GM18868 (cell line): ENCODE results near the gene MTG2.
A peak's percentile ranks its signal among the peaks of the same experiment; 100 is the strongest.

Experiments
- ATAC-seq: cut with Tn5 transposase; IDR thresholded peaks from one replicate; pipeline ENCODE4 v1.9.1; 2021; ENCODE audit warnings: mild to moderate bottlenecking, moderate library complexity; ENCODE audit not compliant: unreplicated experiment

The MTG2 gene

GRCh38 chr20:62182469-62183425 lies at the start of gene MTG2:
Gene MTG2, plus strand, starts transcription at chr20:62183028. Its CDS starts 10,393 bp downstream, at chr20:62193421.
- peak; percentile 91 for ATAC-seq

- ATAC-seq, result no peak
Observed at GRCh38 chr20:62133051-62133845, 49.6 kb upstream of the MTG2 start.

GRCh38 chr20:62133864-62134263 lies 49.0 kb upstream of the MTG2 start:
- no peak for ATAC-seq

GRCh38 chr20:62134735-62135231 lies 48.0 kb upstream of the MTG2 start:
- ATAC-seq, result no peak

GRCh38 chr20:62135573-62136266 lies 47.1 kb upstream of the MTG2 start:
- ATAC-seq, result no peak

GRCh38 chr20:62136283-62137091 lies 46.3 kb upstream of the MTG2 start:
- peak; percentile 57 for ATAC-seq

- ATAC-seq, result no peak
Observed at GRCh38 chr20:62137092-62137384, 45.8 kb upstream of the MTG2 start.

GRCh38 chr20:62137478-62138203 lies 45.2 kb upstream of the MTG2 start:
- ATAC-seq, result no peak

- ATAC-seq, result no peak
Observed at GRCh38 chr20:62138204-62138543, 44.7 kb upstream of the MTG2 start.

- ATAC-seq, result no peak
Observed at GRCh38 chr20:62138912-62139311, 43.9 kb upstream of the MTG2 start.

GRCh38 chr20:62139636-62140035 lies 43.2 kb upstream of the MTG2 start:
- no peak for ATAC-seq

GRCh38 chr20:62141043-62141396 lies 41.8 kb upstream of the MTG2 start:
- no peak for ATAC-seq

- ATAC-seq, result no peak
Observed at GRCh38 chr20:62141397-62142251, 41.2 kb upstream of the MTG2 start.

- ATAC-seq, result peak; percentile 9
Observed at GRCh38 chr20:62142252-62143080, 40.4 kb upstream of the MTG2 start.

GRCh38 chr20:62143081-62143956 lies 39.5 kb upstream of the MTG2 start, which contains the start of the genes PSMA7 and SS18L1:
Gene PSMA7, minus strand, starts transcription at chr20:62143394. Its CDS starts 91 bp downstream, at chr20:62143303.
Gene SS18L1, plus strand, starts transcription at chr20:62143769. Its CDS starts 52 bp downstream, at chr20:62143821.
- ATAC-seq, result peak; percentile 86

GRCh38 chr20:62143957-62144825 lies 38.6 kb upstream of the MTG2 start:
- peak; percentile 19 for ATAC-seq
